ENCODE measurements around the gene MRPS10.
A peak's percentile ranks its signal among the peaks of the same experiment; 100 is the strongest.

The MRPS10 gene

GRCh38 chr6:42168650-42169049 lies 49.0 kb downstream of the MRPS10 start:
- H3K4me1 Mint-ChIP-seq: peaks cover 27% of the 10 kb centered on the region

DNA sequence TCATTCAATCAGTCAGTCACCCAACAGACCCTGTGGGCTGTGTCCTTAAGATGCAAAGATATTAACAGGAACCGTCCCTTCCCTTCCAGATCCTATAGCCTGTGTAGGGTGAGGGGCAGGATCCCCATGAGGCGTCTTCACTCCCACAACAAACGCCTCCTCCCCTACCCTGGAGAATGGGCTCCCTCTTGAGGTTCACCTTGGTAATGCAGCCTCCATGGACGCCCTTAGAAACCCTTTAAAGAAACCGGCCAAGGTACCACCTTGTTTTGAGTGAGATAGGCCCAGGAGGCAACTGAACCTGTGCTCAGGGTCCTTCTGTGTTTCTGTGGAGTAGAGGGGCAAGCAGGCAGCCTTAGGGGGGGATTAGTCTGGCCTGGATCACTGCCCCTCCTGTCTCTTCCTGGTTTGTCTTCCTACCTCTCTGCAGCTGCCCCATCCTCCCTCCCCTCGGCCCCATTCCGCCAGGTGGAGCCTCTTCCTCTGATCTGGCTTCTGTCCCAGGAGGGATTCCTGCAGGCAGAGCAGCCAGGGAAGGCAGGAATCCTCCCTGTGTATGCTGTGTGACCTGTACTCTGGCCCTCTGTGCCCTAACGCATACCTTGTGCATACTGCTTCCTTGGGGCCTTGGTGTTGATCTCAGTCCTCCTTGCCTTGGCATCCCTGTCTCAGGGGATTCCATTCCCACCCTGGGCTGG lies 51.1 kb downstream of the MRPS10 start:
- H3K9me3 Mint-ChIP-seq: no peaks in the 10 kb centered on the region
- peak; percentile 90 for DNase-seq
- TF ChIP-seq, protein P1, sequence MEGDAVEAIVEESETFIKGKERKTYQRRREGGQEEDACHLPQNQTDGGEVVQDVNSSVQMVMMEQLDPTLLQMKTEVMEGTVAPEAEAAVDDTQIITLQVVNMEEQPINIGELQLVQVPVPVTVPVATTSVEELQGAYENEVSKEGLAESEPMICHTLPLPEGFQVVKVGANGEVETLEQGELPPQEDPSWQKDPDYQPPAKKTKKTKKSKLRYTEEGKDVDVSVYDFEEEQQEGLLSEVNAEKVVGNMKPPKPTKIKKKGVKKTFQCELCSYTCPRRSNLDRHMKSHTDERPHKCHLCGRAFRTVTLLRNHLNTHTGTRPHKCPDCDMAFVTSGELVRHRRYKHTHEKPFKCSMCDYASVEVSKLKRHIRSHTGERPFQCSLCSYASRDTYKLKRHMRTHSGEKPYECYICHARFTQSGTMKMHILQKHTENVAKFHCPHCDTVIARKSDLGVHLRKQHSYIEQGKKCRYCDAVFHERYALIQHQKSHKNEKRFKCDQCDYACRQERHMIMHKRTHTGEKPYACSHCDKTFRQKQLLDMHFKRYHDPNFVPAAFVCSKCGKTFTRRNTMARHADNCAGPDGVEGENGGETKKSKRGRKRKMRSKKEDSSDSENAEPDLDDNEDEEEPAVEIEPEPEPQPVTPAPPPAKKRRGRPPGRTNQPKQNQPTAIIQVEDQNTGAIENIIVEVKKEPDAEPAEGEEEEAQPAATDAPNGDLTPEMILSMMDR (IDR thresholded peaks at IDR 0.05): peak; percentile 98
- H3K36me3 Mint-ChIP-seq (ENCODE audit: low read depth): no peaks in the 10 kb centered on the region
- no peak overlapping the region for H3K4me3 Mint-ChIP-seq
- peaks cover 14% of the 10 kb centered on the region for H3K27me3 Mint-ChIP-seq (ENCODE audit: low read depth, poor library complexity)
- H3K27ac Mint-ChIP-seq: no peak overlapping the region
- peaks cover 47% of the 10 kb centered on the region for H3K4me1 Mint-ChIP-seq

More at GRCh38 chr6:42168650-42169049, 49.0 kb downstream of the MRPS10 start:
- DNase-seq: no peak
- Mint-ChIP-seq H3K4me3 (no peak overlapping the region), H3K27me3 (ENCODE audit: low read depth, poor library complexity) (peaks cover 16% of the 10 kb centered on the region), H3K36me3 (ENCODE audit: low read depth) (no peaks in the 10 kb centered on the region), H3K9me3 (no peaks in the 10 kb centered on the region), H3K27ac (no peak overlapping the region)
- TF ChIP-seq, protein P1 (IDR thresholded peaks at IDR 0.05): no peak

DNA sequence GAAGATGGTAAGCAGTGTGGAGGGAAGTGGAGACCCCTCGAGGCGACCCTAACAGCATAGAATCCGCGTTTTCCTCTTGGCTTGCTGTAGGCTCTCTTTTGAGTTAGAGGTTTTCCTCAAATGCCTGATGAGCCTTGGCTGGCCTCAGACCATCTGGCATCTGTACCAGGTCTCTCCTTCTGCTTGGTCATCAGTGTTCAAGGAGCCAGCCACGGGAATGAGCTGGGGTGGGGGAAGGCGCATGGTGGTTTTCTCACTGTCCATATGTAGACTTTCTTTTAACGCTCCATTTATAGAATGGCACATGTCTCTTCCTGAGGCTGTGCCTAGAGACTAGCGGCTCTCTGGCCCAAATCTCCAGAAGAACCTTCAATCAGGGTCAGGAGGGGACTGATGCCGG lies 52.6 kb downstream of the MRPS10 start:
- Mint-ChIP-seq H3K4me3 (no peak overlapping the region), H3K27ac (no peak overlapping the region)

DNA sequence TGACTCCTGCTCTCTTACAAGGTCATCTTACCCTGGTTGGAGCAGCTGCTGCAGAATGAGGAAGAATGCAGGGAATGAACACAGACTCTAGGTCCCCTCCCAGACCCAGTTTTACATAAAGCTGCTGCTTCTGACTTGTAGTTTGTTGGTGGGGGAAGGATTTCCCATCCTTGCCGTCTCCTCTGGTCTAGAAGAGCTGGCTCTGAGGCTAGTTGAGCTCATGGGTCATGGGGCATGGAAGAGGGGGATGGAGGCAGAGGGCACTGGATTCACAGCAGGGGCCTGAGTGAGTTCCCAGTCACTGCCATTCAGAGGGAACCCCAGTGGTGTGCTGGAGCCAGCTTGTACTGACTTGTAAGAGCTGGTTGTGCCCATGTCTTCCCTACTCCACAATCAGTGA lies 53.7 kb downstream of the MRPS10 start:
- Mint-ChIP-seq H3K4me3 (no peak overlapping the region), H3K36me3 (ENCODE audit: low read depth) (no peaks in the 10 kb centered on the region), H3K4me1 (peaks cover 61% of the 10 kb centered on the region), H3K27ac (no peak overlapping the region), H3K27me3 (ENCODE audit: low read depth, poor library complexity) (peaks cover 11% of the 10 kb centered on the region), H3K9me3 (no peaks in the 10 kb centered on the region)
- DNase-seq: no peak
- TF ChIP-seq, protein P1 (IDR thresholded peaks at IDR 0.05): no peak

More for the DNA sequence above, 52.6 kb downstream of the MRPS10 start:
- no peaks in the 10 kb centered on the region for H3K36me3 Mint-ChIP-seq (ENCODE audit: low read depth)
- H3K4me1 Mint-ChIP-seq: peaks cover 61% of the 10 kb centered on the region
- no peaks in the 10 kb centered on the region for H3K9me3 Mint-ChIP-seq
- H3K27me3 Mint-ChIP-seq (ENCODE audit: low read depth, poor library complexity): peaks cover 10% of the 10 kb centered on the region
- DNase-seq: no peak
- TF ChIP-seq, protein P1 (IDR thresholded peaks at IDR 0.05): no peak

DNA sequence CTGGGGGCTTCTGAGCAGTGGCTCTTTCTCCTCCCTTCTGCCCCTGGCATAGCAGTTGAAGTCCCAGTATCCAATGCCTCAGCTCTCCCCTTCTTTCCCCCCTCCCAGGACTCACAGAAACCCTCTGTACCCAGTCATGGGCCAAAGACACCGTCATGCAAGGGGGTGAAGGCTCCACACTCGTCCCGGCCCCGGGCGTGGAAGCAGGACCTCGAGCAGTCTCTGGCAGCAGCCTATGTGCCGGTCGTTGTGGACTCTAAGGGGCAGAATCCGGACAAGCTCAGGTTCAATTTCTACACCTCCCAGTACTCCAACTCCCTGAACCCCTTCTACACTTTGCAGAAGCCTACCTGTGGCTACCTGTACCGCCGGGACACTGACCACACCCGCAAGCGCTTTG lies 54.8 kb downstream of the MRPS10 start:
- no peaks in the 10 kb centered on the region for H3K36me3 Mint-ChIP-seq (ENCODE audit: low read depth)
- H3K27me3 Mint-ChIP-seq (ENCODE audit: low read depth, poor library complexity): peaks cover 9% of the 10 kb centered on the region
- H3K9me3 Mint-ChIP-seq: no peaks in the 10 kb centered on the region
- H3K4me3 Mint-ChIP-seq: no peak overlapping the region
- TF ChIP-seq, protein P1 (IDR thresholded peaks at IDR 0.05): no peak
- H3K27ac Mint-ChIP-seq: no peak overlapping the region
- H3K4me1 Mint-ChIP-seq: peaks cover 64% of the 10 kb centered on the region
- DNase-seq: no peak

DNA sequence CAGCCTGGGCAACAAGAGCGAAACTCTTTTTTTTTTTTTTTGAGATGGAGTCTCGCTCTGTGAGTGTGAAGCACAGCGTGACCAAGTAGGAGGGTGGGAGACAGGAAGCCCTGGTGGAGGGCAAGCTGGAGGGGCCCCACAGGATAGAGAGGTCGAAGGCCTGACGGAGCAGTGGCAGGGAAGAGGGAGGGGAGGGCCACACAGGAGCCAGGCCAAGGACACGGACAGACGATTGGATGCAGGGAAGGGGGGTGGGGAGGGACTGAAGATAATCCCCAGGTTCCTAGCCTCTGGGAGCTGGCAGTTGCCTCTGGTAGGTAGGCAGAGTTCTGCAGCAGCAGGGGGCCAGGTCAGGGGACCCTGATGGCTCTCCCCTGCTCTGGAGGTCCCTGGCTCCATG lies 55.3 kb downstream of the MRPS10 start:
- DNase-seq: peak; percentile 33
- TF ChIP-seq, protein P1 (IDR thresholded peaks at IDR 0.05): no peak
- Mint-ChIP-seq H3K36me3 (ENCODE audit: low read depth) (no peaks in the 10 kb centered on the region), H3K4me1 (peaks cover 66% of the 10 kb centered on the region), H3K27ac (no peak overlapping the region), H3K4me3 (no peak overlapping the region), H3K27me3 (ENCODE audit: low read depth, poor library complexity) (peaks cover 9% of the 10 kb centered on the region), H3K9me3 (no peaks in the 10 kb centered on the region)

Measured in nephron progenitor cell (in vitro differentiated cells).